Fibroblast of the aortic adventitia (primary cell): ENCODE measurements around the gene NDUFAF8. TPM values are rescaled to one million over a fixed set of nuclear protein-coding genes. Genes with fewer than 3 reads are reported as not detected.

Experiments used
- DNase-seq: peaks from one replicate; pipeline ENCODE4 v3.0.0-alpha.2; 2010; ENCODE audit warnings: low read depth
- H3K4me3 ChIP-seq: 2 replicates; pipeline ENCODE4 v1.5.1; 2011; ENCODE audit warnings: low read depth, mild to moderate bottlenecking, control low read depth, low read length, moderate library complexity
- CTCF ChIP-seq: IDR thresholded peaks from 2 replicates; pipeline ENCODE4 v1.5.1; 2011; ENCODE audit warnings: mild to moderate bottlenecking, low read length, control low read depth, inconsistent platforms; ENCODE audit not compliant: insufficient read depth
- total RNA-seq: library from RNA; depleted of rRNA; stranded (reverse); fragments of >200 nt; gene quantifications from 2 replicates; pipeline ENCODE4 v1.2.3, GENCODE V29; 2012; ENCODE audit warnings: low replicate concordance

Gene NDUFAF8
- total RNA-seq, 1 donor = 27.4 TPM

GRCh38 chr17:81289627-81290026 is 50.5 kb downstream of the NDUFAF8 start:
- DNase-seq = no peak
- no peak overlapping the region for H3K4me3 ChIP-seq
- no peak for TF ChIP-seq CTCF

- no peak overlapping the region for H3K4me3 ChIP-seq
- DNase-seq = no peak
- no peak for TF ChIP-seq CTCF
Observed at GRCh38 chr17:81290230-81290629, 51.1 kb downstream of the NDUFAF8 start.

Other genes starting within 250 kb of the NDUFAF8 start
- 17.4 TPM in 2 replicates for gene CHMP6, start 247.5 kb upstream of the NDUFAF8 start, total RNA-seq
- 24.3 and 27.5 TPM in 2 replicates for gene BAIAP2, start 204.2 kb upstream of the NDUFAF8 start, total RNA-seq
- gene PVALEF, start 73.8 kb upstream of the NDUFAF8 start, total RNA-seq = not detected in 2 replicates
- 0.16 and 0.18 TPM in 2 replicates for gene AATK, start 73.1 kb upstream of the NDUFAF8 start, total RNA-seq
- 9.6 and 30.1 TPM in 2 replicates for gene CEP131, start 16.4 kb upstream of the NDUFAF8 start, total RNA-seq
- 3.4 and 13.3 TPM in 2 replicates for gene TEPSIN, start 263 bp upstream of the NDUFAF8 start, total RNA-seq
- gene SLC38A10, start 56.0 kb downstream of the NDUFAF8 start, total RNA-seq = 49.5 and 90.5 TPM in 2 replicates
- 11.7 and 14.3 TPM in 2 replicates for gene BAHCC1, start 156.1 kb downstream of the NDUFAF8 start, total RNA-seq